Esophagus muscularis mucosa (tissue), 4 donors: ENCODE measurements around the gene ZNF750. TPM values are rescaled to one million over a fixed set of nuclear protein-coding genes. Genes with fewer than 3 reads are reported as not detected.

Experiments used
- DNase-seq: peaks from one replicate; pipeline ENCODE4 v3.0.0-alpha.2; 2017; ENCODE audit errors: extremely low spot score
- H3K27ac ChIP-seq, 4 donors: fragments of 200-600 bp; sonication (generic); replicated peaks in 1 of 4; 1 replicate in 3 of 4; 2 replicates in 1 of 4; pipeline ENCODE4 v1.5.1; 2016 to 2019; ENCODE audit warnings: mild to moderate bottlenecking in 1 of 4
- H3K27me3 ChIP-seq, 4 donors: fragments of 200-600 bp; sonication (generic); one replicate each; pipeline versions ENCODE4 v1.5.1 to v1.6.0; 2016 to 2019
- H3K36me3 ChIP-seq, 4 donors: fragments of 200-600 bp; sonication (generic); one replicate each; pipeline ENCODE4 v1.5.1; 2016 to 2019
- H3K4me1 ChIP-seq, 4 donors: fragments of 200-600 bp; sonication (generic); one replicate each; pipeline ENCODE4 v1.5.1; 2016 to 2019
- H3K4me3 ChIP-seq, 4 donors: fragments of 200-600 bp; sonication (generic); 1 replicate in 2 of 4; 2 replicates in 2 of 4; pipeline ENCODE4 v1.5.1; 2016 to 2019; ENCODE audit warnings: mild to moderate bottlenecking in 4 of 4, moderate library complexity in 1 of 4
- H3K9me3 ChIP-seq, 4 donors: fragments of 200-600 bp; sonication (generic); 1 replicate in 3 of 4; 2 replicates in 1 of 4; pipeline ENCODE4 v1.5.1; 2016 to 2019
- CTCF ChIP-seq, 3 experiments: fragments of 200-600 bp in 2 of 3; fragments of 450-650 bp in 1 of 3; sonication (generic) in 2 of 3; IDR thresholded peaks; one replicate each; pipeline ENCODE4 v1.5.1; 2017 to 2019; ENCODE audit warnings: antibody characterized with exemption in 3 of 3, mild to moderate bottlenecking in 2 of 3, moderate library complexity in 1 of 3
- EP300 ChIP-seq: sonication (generic); formaldehyde crosslinking; IDR thresholded peaks from one replicate; pipeline ENCODE4 v1.6.1; 2017; ENCODE audit warnings: antibody characterized with exemption
- POLR2A ChIP-seq: fragments of 450-650 bp; IDR thresholded peaks from one replicate; pipeline ENCODE4 v1.6.1; 2017; ENCODE audit warnings: antibody characterized with exemption, moderate library complexity, mild to moderate bottlenecking, low read depth
- POLR2AphosphoS5 ChIP-seq, 2 donors: sonication (generic); formaldehyde crosslinking; IDR thresholded peaks; one replicate each; pipeline ENCODE4 v1.6.1; 2017; ENCODE audit warnings: antibody characterized with exemption in 2 of 2
- WGBS: methylation state at CpG from one replicate; pipeline ENCODE4 v1.1.5; 2018; 5-methylcytosine and 5-hydroxymethylcytosine counted together
- intact Hi-C: fragments of 100-400 bp; cut with DNase I; formaldehyde crosslinking; loops from one replicate; pipeline ENCODE4 v1.15.1; 2023
- total RNA-seq, 4 donors: library from RNA; depleted of rRNA; stranded (reverse); fragments of >200 nt; gene quantifications; one replicate each; pipeline versions ENCODE4 v1.1.0 to v1.2.1, GENCODE V29; 2016

ZNF750 gene
- total RNA-seq, 4 donors from 2014 or later, result not detected

- TF ChIP-seq EP300 (no peak), POLR2A (no peak), POLR2AphosphoS5 (IDR thresholded peaks at IDR 0.05) (peak; percentile 42 to 62)
- H3K27ac ChIP-seq, result peak overlapping the region; percentile 37 to 60 (median 38)
- H3K36me3 ChIP-seq, result peaks cover 14 to 39% (median 19%) of the 10 kb centered on the region in 4 donors
- intact Hi-C loops, result no loop called here
- no peak overlapping the region for H3K4me3 ChIP-seq
- H3K4me1 ChIP-seq, result peaks cover 37 to 51% (median 43%) of the 10 kb centered on the region in 4 donors
- no peaks in the 10 kb centered on the region for H3K9me3 ChIP-seq
- WGBS, result 86% methylated on average over 4 of the region's 11 CpGs
- DNase-seq, result no peak
- no peaks in the 10 kb centered on the region for H3K27me3 ChIP-seq
Measured at GRCh38 chr17:82866590-82867191, 26.9 kb upstream of the ZNF750 start.

- no peak for DNase-seq
- peak overlapping the region in 1 of 4 donors; percentile 37 for H3K27ac ChIP-seq
- intact Hi-C loops, result no loop called here
- no peak for TF ChIP-seq CTCF (IDR thresholded peaks at IDR 0.05)
- no peak for TF ChIP-seq POLR2A
- no peak for TF ChIP-seq POLR2AphosphoS5 (IDR thresholded peaks at IDR 0.05)
- TF ChIP-seq EP300, result no peak
- peaks cover 32 to 47% (median 39%) of the 10 kb centered on the region in 4 donors for H3K4me1 ChIP-seq
- WGBS, result 86% methylated on average over 9 of the region's 9 CpGs
- H3K9me3 ChIP-seq, result no peaks in the 10 kb centered on the region
- H3K4me3 ChIP-seq, result no peak overlapping the region
- H3K27me3 ChIP-seq, result no peaks in the 10 kb centered on the region
- peaks cover 10 to 31% (median 11%) of the 10 kb centered on the region in 4 donors for H3K36me3 ChIP-seq
Measured at GRCh38 chr17:82865774-82866395, 26.1 kb upstream of the ZNF750 start.

GRCh38 chr17:82865274-82865673 is 25.5 kb upstream of the ZNF750 start:
- no peak overlapping the region for H3K27ac ChIP-seq
- H3K27me3 ChIP-seq, result no peaks in the 10 kb centered on the region
- no peak overlapping the region for H3K4me3 ChIP-seq
- no peak for DNase-seq
- peaks cover 4 to 25% (median 5%) of the 10 kb centered on the region in 4 donors for H3K36me3 ChIP-seq
- H3K4me1 ChIP-seq, result peaks cover 32 to 47% (median 44%) of the 10 kb centered on the region in 4 donors
- H3K9me3 ChIP-seq, result no peaks in the 10 kb centered on the region
- intact Hi-C loops, result no loop called here
- TF ChIP-seq POLR2A (no peak), POLR2AphosphoS5 (IDR thresholded peaks at IDR 0.05) (no peak), EP300 (no peak), CTCF (IDR thresholded peaks at IDR 0.05) (no peak)
- WGBS, result 89% methylated on average over 21 of the region's 23 CpGs

GRCh38 chr17:82864713-82865248 is 25.0 kb upstream of the ZNF750 start:
- H3K27me3 ChIP-seq, result no peaks in the 10 kb centered on the region
- H3K4me3 ChIP-seq, result no peak overlapping the region
- peaks cover 0 to 20% (median under 1%) of the 10 kb centered on the region in 4 donors for H3K36me3 ChIP-seq
- DNase-seq, result no peak
- H3K9me3 ChIP-seq, result no peaks in the 10 kb centered on the region
- H3K4me1 ChIP-seq, result peaks cover 36 to 50% (median 45%) of the 10 kb centered on the region in 4 donors
- H3K27ac ChIP-seq, result no peak overlapping the region
- whole genome bisulfite sequencing, result 83% methylated on average over 11 of the region's 16 CpGs
- no peak for TF ChIP-seq CTCF (IDR thresholded peaks at IDR 0.05)
- no peak for TF ChIP-seq EP300
- no peak for TF ChIP-seq POLR2AphosphoS5 (IDR thresholded peaks at IDR 0.05)
- no peak for TF ChIP-seq POLR2A
- intact Hi-C loops, result no loop called here
